Right cardiac atrium (tissue), 5 donors: ENCODE results near the gene COASY. TPM values are rescaled to one million over a fixed set of nuclear protein-coding genes. Genes with fewer than 3 reads are reported as not detected.

Source experiments
- ATAC-seq, 2 donors: fragments of 200-7000 bp; cut with Tn5 transposase; one replicate each; pipeline versions ENCODE4 v1.8.0 to v1.9.1; 2020; ENCODE audit warnings: moderate library complexity in 2 of 2, mild to moderate bottlenecking in 1 of 2
- DNase-seq, 3 donors: peaks; one replicate each; pipeline ENCODE4 v3.0.0-alpha.2; 2020
- H3K27ac ChIP-seq: one replicate; pipeline ENCODE4 v1.5.1; 2013; ENCODE audit warnings: mild to moderate bottlenecking, low read length, control low read depth, moderate library complexity
- H3K27me3 ChIP-seq: one replicate; pipeline ENCODE4 v1.6.1; 2013; ENCODE audit not compliant: control insufficient read depth, insufficient read depth
- H3K4me1 ChIP-seq: one replicate; pipeline ENCODE4 v1.6.1; 2013; ENCODE audit warnings: low read length; ENCODE audit not compliant: control insufficient read depth, insufficient read depth
- H3K4me3 ChIP-seq: one replicate; pipeline ENCODE4 v1.5.1; 2013; ENCODE audit warnings: low read length, control low read depth
- H3K9me3 ChIP-seq: one replicate; pipeline ENCODE4 v1.6.1; 2013; ENCODE audit warnings: low read length; ENCODE audit not compliant: control insufficient read depth
- WGBS: extraction: QIAGEN DNeasy Blood & Tissue Kit; methylation state at CpG from one replicate; pipeline ENCODE4 v1.1.7; 2013; 5-methylcytosine and 5-hydroxymethylcytosine counted together
- intact Hi-C, 4 donors: fragments of 100-400 bp; cut with DNase I; formaldehyde crosslinking; loops; one replicate each; pipeline versions ENCODE4 v1.11.0 to v1.14.0; 2022 to 2023
- polyA plus RNA-seq: library from polyadenylated mRNA; stranded (reverse); fragments of 200-250 nt; gene quantifications from one replicate; pipeline ENCODE4 v1.2.3, GENCODE V29; 2013
- total RNA-seq, 4 donors: library from RNA; stranded (reverse); fragmentation: NEBNext Ultra II Directional; extraction: Animal tissue kit (Norgen Biotek cat#: 25700); gene quantifications; one replicate each; pipeline ENCODE4 v1.2.1, GENCODE V29; 2021
- donor health status: healthy with polysubstance abuse.
- donor health status: DM: no; HTN: yes; CAD: no.
- donor health status: DM: no; HTN: no; CAD: no.
- donor health status: DM: no; HTN: yes; CAD: no; lungs with severe emphysema.
- donor health status: DM: yes; HTN: yes; CAD: no.

COASY gene
- total and polyA plus RNA-seq, 5 donors = 30.2 to 45.5 (median 39.7) TPM

DNA sequence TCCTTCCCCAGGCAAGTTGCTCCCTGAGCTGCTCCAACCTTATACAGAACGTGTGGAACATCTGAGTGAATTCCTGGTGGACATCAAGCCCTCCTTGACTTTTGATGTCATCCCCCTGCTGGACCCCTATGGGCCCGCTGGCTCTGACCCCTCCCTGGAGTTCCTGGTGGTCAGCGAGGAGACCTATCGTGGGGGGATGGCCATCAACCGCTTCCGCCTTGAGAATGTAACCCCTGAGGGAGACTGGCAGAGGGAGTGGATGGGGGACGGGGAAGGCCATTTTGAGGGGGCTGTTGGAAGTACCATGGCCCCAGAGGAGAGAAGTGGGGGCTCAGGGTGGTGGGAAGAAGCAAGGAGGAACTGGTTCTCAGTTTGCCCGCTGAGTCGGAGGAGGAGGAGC, 2.0 kb downstream of the COASY start:
- WGBS = 82% methylated on average over 9 of the region's 9 CpGs
- intact Hi-C loops = no loop called here
- Histone ChIP-seq H3K9me3 (no peaks in the 10 kb centered on the region), H3K4me3 (no peak overlapping the region), H3K27ac (no peak overlapping the region), H3K27me3 (no peaks in the 10 kb centered on the region), H3K4me1 (peaks cover 10% of the 10 kb centered on the region)
- no peak for ATAC-seq
- DNase-seq = no peak

DNA sequence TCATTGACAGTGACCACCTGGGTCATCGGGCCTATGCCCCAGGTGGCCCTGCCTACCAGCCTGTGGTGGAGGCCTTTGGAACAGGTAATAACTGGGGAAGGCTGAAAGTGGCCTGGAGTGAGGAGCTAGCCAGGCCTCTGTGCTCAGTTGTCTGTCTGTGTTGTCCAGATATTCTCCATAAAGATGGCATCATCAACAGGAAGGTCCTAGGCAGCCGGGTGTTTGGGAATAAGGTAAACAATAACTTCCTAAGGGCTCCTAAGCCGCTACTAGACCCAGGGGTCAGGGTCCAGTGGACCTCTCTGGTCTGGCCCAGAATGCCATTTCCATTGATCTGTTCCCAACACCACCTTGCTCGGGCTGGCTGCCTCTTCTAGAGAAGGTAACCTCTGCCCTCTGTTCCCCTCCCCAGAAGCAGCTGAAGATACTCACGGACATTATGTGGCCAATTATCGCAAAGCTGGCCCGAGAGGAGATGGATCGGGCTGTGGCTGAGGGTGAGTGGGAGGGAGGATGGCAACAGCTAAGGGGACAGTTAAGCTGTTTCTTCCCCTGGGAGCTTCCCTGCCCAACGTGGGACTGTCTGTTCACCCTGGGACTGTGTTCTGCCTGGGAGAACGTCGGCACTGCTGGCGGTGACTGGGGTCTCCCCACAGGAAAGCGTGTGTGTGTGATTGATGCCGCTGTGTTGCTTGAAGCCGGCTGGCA, 3.0 kb downstream of the COASY start:
- 88% methylated on average over 15 of the region's 15 CpGs for WGBS
- no peak for ATAC-seq
- no peaks in the 10 kb centered on the region for H3K27me3 ChIP-seq
- peaks cover 10% of the 10 kb centered on the region for H3K4me1 ChIP-seq
- H3K4me3 ChIP-seq = no peak overlapping the region
- no peak for DNase-seq
- H3K9me3 ChIP-seq = no peaks in the 10 kb centered on the region
- intact Hi-C loops = no loop called here
- H3K27ac ChIP-seq = no peak overlapping the region

DNA sequence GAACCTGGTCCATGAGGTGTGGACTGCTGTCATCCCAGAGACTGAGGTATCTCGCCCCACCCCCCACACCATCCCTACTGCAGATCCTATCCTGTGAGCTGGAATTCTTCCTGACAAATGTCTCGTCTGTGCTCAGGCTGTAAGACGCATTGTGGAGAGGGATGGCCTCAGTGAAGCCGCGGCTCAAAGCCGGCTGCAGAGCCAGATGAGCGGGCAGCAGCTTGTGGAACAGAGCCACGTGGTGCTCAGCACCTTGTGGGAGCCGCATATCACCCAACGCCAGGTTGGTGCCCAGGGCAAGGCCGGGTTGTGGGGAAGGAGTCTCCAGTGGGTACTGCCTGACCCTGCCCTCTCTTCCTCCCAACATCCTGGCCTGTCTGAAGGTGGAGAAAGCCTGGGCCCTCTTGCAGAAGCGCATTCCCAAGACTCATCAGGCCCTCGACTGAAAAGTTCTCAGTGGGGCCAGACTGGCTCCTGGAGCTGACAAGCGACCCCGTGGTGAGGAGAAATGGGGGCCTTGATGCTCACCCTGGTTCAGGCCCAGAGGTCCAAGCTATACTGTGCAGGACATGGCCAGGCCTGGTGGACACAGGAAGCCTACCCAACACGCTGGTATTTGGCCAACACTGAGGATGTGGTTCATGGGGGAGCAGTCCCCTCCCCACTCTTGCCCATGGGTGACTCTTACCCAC, 3.7 kb downstream of the COASY start:
- WGBS = 90% methylated on average over 16 of the region's 16 CpGs
- intact Hi-C loops = no loop called here
- peak in 1 of 3 donors; percentile 60 for DNase-seq
- ATAC-seq = no peak
- Histone ChIP-seq H3K27me3 (no peaks in the 10 kb centered on the region), H3K27ac (no peak overlapping the region), H3K9me3 (no peaks in the 10 kb centered on the region), H3K4me1 (peaks cover 10% of the 10 kb centered on the region), H3K4me3 (no peak overlapping the region)

- intact Hi-C loops = no loop called here
- ATAC-seq (no peak), DNase-seq (no peak)
- 26% methylated on average over 28 of the region's 28 CpGs for WGBS
- peak overlapping the region; percentile 87 for H3K4me3 ChIP-seq
- H3K27ac ChIP-seq = peak overlapping the region; percentile 80
- no peaks in the 10 kb centered on the region for H3K27me3 ChIP-seq
- no peaks in the 10 kb centered on the region for H3K9me3 ChIP-seq
- peaks cover 10% of the 10 kb centered on the region for H3K4me1 ChIP-seq
These were observed 4.4 kb downstream of the COASY start for GRCh38 chr17:42566215-42566882.

DNA sequence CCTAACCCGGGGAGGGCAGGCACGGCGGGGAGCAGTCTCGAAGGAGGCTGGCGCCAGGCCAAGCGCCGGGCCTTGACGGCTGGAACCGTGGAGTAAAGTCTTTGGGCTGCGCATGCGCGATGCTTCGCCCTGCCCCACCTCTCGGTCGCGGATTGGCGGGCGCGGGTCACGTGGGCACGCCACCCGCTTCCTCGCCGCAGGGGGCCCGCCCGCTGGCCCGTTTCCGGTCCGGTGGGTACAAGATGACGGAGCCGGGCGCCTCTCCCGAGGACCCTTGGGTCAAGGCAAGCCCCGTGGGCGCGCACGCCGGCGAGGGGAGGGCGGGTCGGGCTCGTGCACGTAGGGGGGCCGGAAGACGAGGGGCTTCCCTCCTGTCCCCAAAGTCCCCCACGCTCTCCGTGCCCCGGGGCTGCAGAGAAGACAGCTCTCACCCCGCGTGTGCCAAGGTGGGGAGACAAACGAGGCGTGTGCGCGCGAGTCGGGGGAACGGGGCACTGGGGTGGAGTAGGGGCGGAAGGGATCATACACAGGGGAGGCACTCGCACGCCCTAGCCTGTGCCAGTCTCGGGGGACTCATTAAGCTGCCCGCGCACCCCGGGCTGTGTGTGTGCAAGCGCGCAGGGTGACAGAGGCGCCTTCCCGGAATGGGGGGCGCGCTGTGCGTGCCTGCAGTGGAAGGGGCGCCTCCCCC, 5.1 kb downstream of the COASY start, which contains the start of gene MLX:
Gene MLX (plus strand): TSS at position 218 of the 691 bp plus-strand sequence. CDS start 25 bp downstream, at position 243.
- Histone ChIP-seq H3K27me3 (no peaks in the 10 kb centered on the region), H3K4me1 (peaks cover 7% of the 10 kb centered on the region), H3K27ac (peak within 1 kb of the TSS; percentile 91), H3K4me3 (peak within 1 kb of the TSS; percentile 87), H3K9me3 (no peaks in the 10 kb centered on the region)
- intact Hi-C loops = no loop called here
- under 1% methylated on average over 72 of the region's 72 CpGs for WGBS
- ATAC-seq (peak; percentile 85 to 87), DNase-seq (peak; percentile 97 to 99 (median 99))

- intact Hi-C loops = no loop called here
- DNase-seq = no peak
- H3K27me3 ChIP-seq = no peaks in the 10 kb centered on the region
- H3K9me3 ChIP-seq = no peaks in the 10 kb centered on the region
- H3K27ac ChIP-seq = peak overlapping the region; percentile 9
- 86% methylated on average over 14 of the region's 14 CpGs for WGBS
- no peak overlapping the region for H3K4me3 ChIP-seq
- peaks cover under 1% of the 10 kb centered on the region for H3K4me1 ChIP-seq
- ATAC-seq = no peak
These were observed 6.6 kb downstream of the COASY start for GRCh38 chr17:42568341-42569111.

DNA sequence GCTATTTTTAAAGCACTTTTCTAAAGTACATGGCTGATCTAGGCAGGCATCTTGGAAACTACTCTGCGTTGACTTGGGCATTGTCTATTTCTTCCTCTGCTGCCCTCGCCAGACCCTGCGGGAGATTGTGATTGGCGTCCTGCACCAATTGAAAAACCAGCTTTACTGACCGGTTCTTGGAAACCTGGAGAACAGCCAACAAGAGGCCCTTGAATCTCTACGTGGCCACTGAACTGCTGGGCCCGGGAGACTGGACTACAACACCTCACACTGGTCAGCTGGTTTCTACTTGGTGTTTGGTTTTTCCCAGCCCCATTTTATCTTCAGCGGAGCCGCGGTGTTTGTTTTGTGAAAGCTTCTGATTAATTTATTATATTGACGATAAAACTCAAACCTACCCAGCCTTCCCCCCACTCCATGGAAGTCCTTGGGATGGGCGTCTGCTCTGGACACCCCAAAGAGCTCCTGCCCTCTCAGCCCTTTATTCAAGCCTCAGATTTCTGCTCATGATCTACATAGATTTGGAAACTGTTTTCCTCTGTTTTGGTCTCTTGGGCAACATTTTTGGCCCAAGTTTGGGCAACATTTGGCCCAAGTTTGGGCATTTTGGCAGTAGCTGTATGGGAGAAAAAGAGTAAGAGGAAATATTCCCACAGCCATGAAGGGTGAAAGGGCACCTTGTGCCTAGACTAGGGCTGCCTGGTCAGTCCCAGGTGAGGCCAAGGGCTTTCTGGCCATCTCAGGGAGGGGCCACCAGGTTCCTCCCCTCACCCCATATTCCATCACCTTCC, 9.7 kb downstream of the COASY start:
- 59% methylated on average over 12 of the region's 12 CpGs for WGBS
- DNase-seq = no peak
- H3K27me3 ChIP-seq = no peaks in the 10 kb centered on the region
- intact Hi-C loops = loop anchor here in 1 of 4 donors (5.0 kb wide), 1 partner anchor 36 kb away; the partner anchor contains the start of genes RETREG3 and TUBG1
- ATAC-seq = no peak
- no peaks in the 10 kb centered on the region for H3K4me1 ChIP-seq
- H3K27ac ChIP-seq = no peak overlapping the region
- H3K9me3 ChIP-seq = no peaks in the 10 kb centered on the region
- H3K4me3 ChIP-seq = no peak overlapping the region

- H3K27me3 ChIP-seq = no peaks in the 10 kb centered on the region
- no peaks in the 10 kb centered on the region for H3K9me3 ChIP-seq
- no peaks in the 10 kb centered on the region for H3K4me1 ChIP-seq
- intact Hi-C loops = loop anchor here in 1 of 4 donors (5.0 kb wide), 1 partner anchor 34 kb away; the partner anchor contains the start of genes RETREG3 and TUBG1
- H3K27ac ChIP-seq = no peak overlapping the region
- DNase-seq (no peak), ATAC-seq (no peak)
- no peak overlapping the region for H3K4me3 ChIP-seq
- 81% methylated on average over 4 of the region's 4 CpGs for WGBS
These were observed 11.1 kb downstream of the COASY start for GRCh38 chr17:42573095-42573494.

DNA sequence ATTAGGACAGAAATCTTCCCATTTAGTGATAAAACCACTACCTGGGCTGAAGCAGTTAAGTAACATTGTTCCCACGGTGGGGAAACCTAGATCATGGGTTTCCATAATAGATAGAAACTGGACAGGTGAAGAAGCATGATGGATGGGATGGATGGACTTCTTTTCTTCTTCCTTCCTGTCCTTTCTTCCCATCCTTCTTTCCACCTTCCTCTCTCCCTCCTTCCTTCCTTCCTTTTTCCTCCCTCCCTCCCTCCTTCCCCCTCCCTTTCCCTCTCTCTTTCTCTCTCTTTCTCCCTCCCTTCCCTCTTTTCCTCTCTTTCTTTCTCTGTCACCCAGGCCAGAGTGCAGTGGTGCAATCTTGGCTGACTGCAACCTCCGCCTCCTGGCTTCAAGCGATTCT, 12.5 kb downstream of the COASY start:
- DNase-seq (no peak), ATAC-seq (no peak)
- Histone ChIP-seq H3K9me3 (no peaks in the 10 kb centered on the region), H3K4me1 (no peaks in the 10 kb centered on the region), H3K27me3 (no peaks in the 10 kb centered on the region), H3K27ac (no peak overlapping the region), H3K4me3 (no peak overlapping the region)
- 83% methylated on average over 3 of the region's 3 CpGs for WGBS
- intact Hi-C loops = loop anchor here in 1 of 4 donors (5.0 kb wide), 1 partner anchor 33 kb away; the partner anchor contains the start of genes RETREG3 and TUBG1
